ES-I3 (cell line): ENCODE measurements around the gene C12orf42.

ENCODE experiments used
- H3K36me3 ChIP-seq: 2 replicates; pipeline ENCODE4 v1.6.1; 2013; ENCODE audit warnings: mild to moderate bottlenecking, low read length, control low read depth, moderate library complexity; ENCODE audit not compliant: insufficient read depth
- H3K4me1 ChIP-seq: 2 replicates; pipeline ENCODE4 v1.6.1; 2013; ENCODE audit warnings: mild to moderate bottlenecking, control low read depth, low read length; ENCODE audit not compliant: insufficient read depth
- H3K9ac ChIP-seq: 2 replicates; pipeline ENCODE4 v1.6.1; 2013; ENCODE audit warnings: low read depth, mild to moderate bottlenecking, low read length, moderate library complexity
- H3K9me3 ChIP-seq: 2 replicates; pipeline ENCODE4 v1.6.1; 2013; ENCODE audit warnings: mild to moderate bottlenecking, low read length, moderate library complexity; ENCODE audit not compliant: control insufficient read depth, insufficient read depth

Gene C12orf42

GRCh38 chr12:103272949-103273348 lies 222.8 kb downstream of the C12orf42 start:
- Histone ChIP-seq H3K4me1 (no peaks in the 10 kb centered on the region), H3K9ac (no peak overlapping the region), H3K9me3 (no peaks in the 10 kb centered on the region), H3K36me3 (no peaks in the 10 kb centered on the region)

DNA sequence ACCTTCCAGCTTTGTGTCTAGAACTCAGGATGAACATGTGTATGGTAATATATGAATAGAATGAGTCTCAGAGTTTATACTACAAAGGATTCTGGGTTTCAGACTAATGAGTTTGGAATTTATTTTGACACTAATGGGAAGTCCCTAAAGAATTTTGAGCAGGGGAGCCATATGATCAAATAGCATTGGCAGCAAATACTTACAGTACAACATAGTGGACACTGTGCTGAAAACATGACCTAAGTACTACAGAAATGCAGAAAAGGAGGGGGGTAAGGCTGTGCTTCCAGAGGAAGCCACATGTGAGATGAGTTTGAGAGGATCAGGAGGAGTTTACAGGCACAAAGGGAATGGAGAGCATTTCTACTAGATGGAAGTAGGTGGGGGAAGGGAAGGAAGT lies 225.8 kb downstream of the C12orf42 start:
- H3K36me3 ChIP-seq: no peaks in the 10 kb centered on the region
- no peaks in the 10 kb centered on the region for H3K4me1 ChIP-seq
- H3K9ac ChIP-seq: no peak overlapping the region
- no peaks in the 10 kb centered on the region for H3K9me3 ChIP-seq

DNA sequence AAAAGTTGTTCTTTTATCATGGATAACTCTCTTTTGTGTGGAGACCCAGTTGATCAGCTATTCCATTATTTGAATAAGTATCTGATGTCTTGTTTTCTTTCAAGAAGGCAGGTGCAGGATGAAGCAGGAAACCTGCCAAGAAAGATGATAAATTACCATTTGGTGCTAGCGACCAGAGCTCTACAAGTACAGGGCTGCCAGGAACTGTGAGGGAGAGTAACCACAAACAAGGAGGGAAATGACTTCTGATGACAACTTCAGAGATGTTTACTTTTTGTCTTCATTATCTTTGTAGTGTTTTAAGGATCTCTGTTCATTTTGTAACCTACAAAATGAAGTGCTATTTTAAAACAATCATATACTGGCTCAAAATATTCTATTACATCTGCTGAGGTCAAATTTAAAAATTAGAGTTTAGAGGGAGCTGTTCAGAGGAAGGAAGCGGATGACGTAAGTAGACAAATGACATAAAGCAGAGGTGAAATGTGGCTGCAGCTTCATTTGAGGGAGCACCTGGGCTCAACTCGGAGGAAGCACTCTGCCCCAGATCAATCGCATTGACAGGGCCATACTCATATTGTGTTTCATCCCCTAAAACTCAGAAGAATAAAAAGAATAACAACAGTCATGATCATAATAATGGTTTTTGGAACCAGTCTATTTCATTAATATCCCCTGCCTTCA lies 226.8 kb downstream of the C12orf42 start:
- Histone ChIP-seq H3K9ac (no peak overlapping the region), H3K4me1 (no peaks in the 10 kb centered on the region), H3K36me3 (no peaks in the 10 kb centered on the region)

DNA sequence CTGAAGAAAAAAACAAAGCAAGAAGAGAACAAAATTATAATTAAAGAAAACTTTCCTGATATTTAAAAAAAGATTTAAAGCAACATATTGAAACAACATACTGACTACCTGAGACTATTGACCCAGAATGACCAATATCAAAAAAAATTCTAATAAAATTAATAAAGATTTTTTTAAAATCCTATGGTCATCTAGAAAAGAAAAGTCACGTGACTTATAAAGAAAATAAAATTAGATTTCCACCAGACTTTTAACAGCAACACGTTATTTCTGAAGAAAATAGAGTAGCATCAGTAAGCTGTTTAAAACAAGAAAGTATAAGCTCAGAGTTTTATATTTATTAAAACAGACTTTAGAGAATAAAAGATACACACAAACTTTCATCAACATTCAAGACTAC lies 238.0 kb downstream of the C12orf42 start:
- Histone ChIP-seq H3K36me3 (no peaks in the 10 kb centered on the region), H3K4me1 (no peaks in the 10 kb centered on the region; the same call in 1 of the 2 replicates), H3K9me3 (no peaks in the 10 kb centered on the region), H3K9ac (no peak overlapping the region)

More for the DNA sequence above, 226.8 kb downstream of the C12orf42 start:
- no peaks in the 10 kb centered on the region for H3K9me3 ChIP-seq
